Measurements from ENCODE around the gene KMT5B.

DNA sequence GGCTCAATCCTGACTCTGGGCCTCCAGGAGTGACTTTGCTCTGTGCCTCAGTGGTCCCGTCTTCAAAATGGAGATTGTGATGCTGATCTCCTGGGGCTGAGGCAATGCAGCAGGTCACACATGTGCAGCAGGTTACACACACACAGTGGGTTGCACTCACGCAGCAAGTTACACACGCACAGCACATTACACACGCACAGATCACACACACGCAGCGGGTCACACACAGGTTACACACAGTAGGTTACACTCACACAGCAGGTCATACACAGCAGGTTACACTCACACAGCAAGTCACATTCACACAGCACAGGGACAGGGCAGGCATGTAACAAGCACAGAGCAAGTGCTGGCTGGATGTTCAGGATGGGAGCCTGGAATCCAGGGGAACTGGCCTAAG, 47.4 kb upstream of the KMT5B start:
- TF ChIP-seq POLR2A (IDR thresholded peaks at IDR 0.05) (no peak), EP300 (IDR thresholded peaks at IDR 0.05) (no peak)
- TF ChIP-seq, protein P1, sequence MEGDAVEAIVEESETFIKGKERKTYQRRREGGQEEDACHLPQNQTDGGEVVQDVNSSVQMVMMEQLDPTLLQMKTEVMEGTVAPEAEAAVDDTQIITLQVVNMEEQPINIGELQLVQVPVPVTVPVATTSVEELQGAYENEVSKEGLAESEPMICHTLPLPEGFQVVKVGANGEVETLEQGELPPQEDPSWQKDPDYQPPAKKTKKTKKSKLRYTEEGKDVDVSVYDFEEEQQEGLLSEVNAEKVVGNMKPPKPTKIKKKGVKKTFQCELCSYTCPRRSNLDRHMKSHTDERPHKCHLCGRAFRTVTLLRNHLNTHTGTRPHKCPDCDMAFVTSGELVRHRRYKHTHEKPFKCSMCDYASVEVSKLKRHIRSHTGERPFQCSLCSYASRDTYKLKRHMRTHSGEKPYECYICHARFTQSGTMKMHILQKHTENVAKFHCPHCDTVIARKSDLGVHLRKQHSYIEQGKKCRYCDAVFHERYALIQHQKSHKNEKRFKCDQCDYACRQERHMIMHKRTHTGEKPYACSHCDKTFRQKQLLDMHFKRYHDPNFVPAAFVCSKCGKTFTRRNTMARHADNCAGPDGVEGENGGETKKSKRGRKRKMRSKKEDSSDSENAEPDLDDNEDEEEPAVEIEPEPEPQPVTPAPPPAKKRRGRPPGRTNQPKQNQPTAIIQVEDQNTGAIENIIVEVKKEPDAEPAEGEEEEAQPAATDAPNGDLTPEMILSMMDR (IDR thresholded peaks at IDR 0.05): no peak
